ENCODE measurements around the gene FPR3. TPM values are rescaled to one million over a fixed set of nuclear protein-coding genes. Genes with fewer than 3 reads are reported as not detected.

The FPR3 gene
- total and polyA plus RNA-seq, 9 of the 15 experiments (the other 6 are each of a cell fraction or from before 2014, with no cell fraction given): 0.08 to 0.51 (median 0.22) TPM; not detected in 1

DNA sequence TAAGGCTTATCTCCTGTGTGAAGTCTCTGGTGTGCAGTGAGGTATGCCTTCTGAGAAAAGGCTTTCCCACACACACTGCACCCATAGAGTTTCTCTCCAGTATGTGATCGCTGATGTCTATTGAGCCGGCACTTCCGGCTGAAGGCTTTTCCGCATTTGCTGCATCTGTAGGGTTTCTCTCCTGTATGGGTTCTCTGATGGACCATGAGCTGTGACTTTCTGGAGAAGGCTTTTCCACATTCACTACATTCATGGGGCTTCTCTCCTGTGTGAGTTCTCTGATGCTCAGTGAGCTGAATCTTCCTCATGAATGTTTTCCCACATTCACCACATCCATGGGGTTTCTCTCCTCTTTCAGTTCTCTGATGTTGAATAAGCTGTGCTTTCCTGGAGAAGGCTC lies 78.1 kb downstream of the FPR3 start:
- no peaks in the 10 kb centered on the region for H3K9me1 ChIP-seq (ENCODE audit: control insufficient read depth, insufficient read depth, low read length)
- TF ChIP-seq MED1 (CRISPR knock-in tag; IDR thresholded peaks at IDR 0.05; ENCODE audit: borderline replicate concordance) (no peak), SMARCC2 (IDR thresholded peaks at IDR 0.05; ENCODE audit: low read depth) (no peak), SMARCE1 (IDR thresholded peaks at IDR 0.05) (no peak), ZNF75A (CRISPR knock-in tag; IDR thresholded peaks at IDR 0.05) (peak; percentile 82; the same call in 1 of the 2 replicates), IFI16 (CRISPR knock-in tag; IDR thresholded peaks at IDR 0.05) (no peak), ZBTB11 (CRISPR knock-in tag; IDR thresholded peaks at IDR 0.05) (no peak), MAFG (tag; conservative IDR thresholded peaks at IDR 0.05) (no peak), STAT5A (IDR thresholded peaks at IDR 0.05; ENCODE audit: borderline replicate concordance, low read length) (no peak), ZNF274 (IDR thresholded peaks at IDR 0.05; ENCODE audit: borderline replicate concordance, low read depth, low read length) (peak; percentile 90), HDGF (IDR thresholded peaks at IDR 0.05) (no peak), ZNF408 (CRISPR knock-in tag; IDR thresholded peaks at IDR 0.05; ENCODE audit: low read depth) (no peak)
- TF ChIP-seq, protein P1, sequence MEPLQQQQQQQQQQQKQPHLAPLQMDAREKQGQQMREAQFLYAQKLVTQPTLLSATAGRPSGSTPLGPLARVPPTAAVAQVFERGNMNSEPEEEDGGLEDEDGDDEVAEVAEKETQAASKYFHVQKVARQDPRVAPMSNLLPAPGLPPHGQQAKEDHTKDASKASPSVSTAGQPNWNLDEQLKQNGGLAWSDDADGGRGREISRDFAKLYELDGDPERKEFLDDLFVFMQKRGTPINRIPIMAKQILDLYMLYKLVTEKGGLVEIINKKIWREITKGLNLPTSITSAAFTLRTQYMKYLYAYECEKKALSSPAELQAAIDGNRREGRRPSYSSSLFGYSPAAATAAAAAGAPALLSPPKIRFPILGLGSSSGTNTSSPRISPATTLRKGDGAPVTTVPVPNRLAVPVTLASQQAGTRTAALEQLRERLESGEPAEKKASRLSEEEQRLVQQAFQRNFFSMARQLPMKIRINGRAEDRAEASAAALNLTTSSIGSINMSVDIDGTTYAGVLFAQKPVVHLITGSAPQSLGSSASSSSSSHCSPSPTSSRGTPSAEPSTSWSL (CRISPR knock-in tag; IDR thresholded peaks at IDR 0.05; ENCODE audit: borderline replicate concordance): no peak
- TF ChIP-seq, protein P2, sequence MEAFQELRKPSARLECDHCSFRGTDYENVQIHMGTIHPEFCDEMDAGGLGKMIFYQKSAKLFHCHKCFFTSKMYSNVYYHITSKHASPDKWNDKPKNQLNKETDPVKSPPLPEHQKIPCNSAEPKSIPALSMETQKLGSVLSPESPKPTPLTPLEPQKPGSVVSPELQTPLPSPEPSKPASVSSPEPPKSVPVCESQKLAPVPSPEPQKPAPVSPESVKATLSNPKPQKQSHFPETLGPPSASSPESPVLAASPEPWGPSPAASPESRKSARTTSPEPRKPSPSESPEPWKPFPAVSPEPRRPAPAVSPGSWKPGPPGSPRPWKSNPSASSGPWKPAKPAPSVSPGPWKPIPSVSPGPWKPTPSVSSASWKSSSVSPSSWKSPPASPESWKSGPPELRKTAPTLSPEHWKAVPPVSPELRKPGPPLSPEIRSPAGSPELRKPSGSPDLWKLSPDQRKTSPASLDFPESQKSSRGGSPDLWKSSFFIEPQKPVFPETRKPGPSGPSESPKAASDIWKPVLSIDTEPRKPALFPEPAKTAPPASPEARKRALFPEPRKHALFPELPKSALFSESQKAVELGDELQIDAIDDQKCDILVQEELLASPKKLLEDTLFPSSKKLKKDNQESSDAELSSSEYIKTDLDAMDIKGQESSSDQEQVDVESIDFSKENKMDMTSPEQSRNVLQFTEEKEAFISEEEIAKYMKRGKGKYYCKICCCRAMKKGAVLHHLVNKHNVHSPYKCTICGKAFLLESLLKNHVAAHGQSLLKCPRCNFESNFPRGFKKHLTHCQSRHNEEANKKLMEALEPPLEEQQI (IDR thresholded peaks at IDR 0.05): no peak
- DNase-seq (ENCODE audit: extremely low read depth in 1 of 4, low spot score in 3 of 4) (no peak), FAIRE-seq (no peak), ATAC-seq (no peak)
- H3K9ac ChIP-seq (ENCODE audit: insufficient read depth in 1 of 2, low read depth in 2 of 2, low read length in 2 of 2): no peak overlapping the region
- H4K20me1 ChIP-seq (replicated peaks; ENCODE audit: control insufficient read depth, insufficient read depth, low read length): no peaks in the 10 kb centered on the region
- in situ Hi-C loops (cut with MboI) (no loop called here), intact Hi-C loops (cut with micrococcal nuclease) (no loop called here)
- peaks cover 36% of the 10 kb centered on the region for H3K9me3 ChIP-seq (replicated peaks; ENCODE audit: control insufficient read depth, insufficient read depth, low read depth, low read length)
- H3K4me1 ChIP-seq (replicated peaks in 1 of 2; ENCODE audit: control insufficient read depth in 2 of 2, insufficient read depth in 2 of 2, low read length in 2 of 2): no peaks in the 10 kb centered on the region
- no peak overlapping the region for H2AFZ ChIP-seq (ENCODE audit: low read depth, low read length)
- H3K79me2 ChIP-seq (ENCODE audit: control insufficient read depth, insufficient read depth, low read length): no peaks in the 10 kb centered on the region
- no peak overlapping the region for H3K4me2 ChIP-seq (ENCODE audit: insufficient read depth, low read length)
- ChIA-PET POLR2A (no interaction called here), CTCF (ENCODE audit: low intra/inter-chr PET ratio) (no interaction called here)
- WGBS (ENCODE audit: insufficient coverage, low coverage, missing lambda C conversion rate): 97% methylated on average over 4 of the region's 4 CpGs
- no TSS peak for BruUV-seq (replicated peaks)
- peaks cover 49% of the 10 kb centered on the region; the same call in 2 of the 3 replicates for H3K36me3 ChIP-seq (ENCODE audit: control insufficient read depth, insufficient read depth, low read length)
- no peaks in the 10 kb centered on the region for H3K27me3 ChIP-seq (ENCODE audit: control insufficient read depth in 2 of 2, insufficient read depth in 2 of 2, low read length in 2 of 2)
- H3K4me3 ChIP-seq: no peak overlapping the region
- H3K27ac ChIP-seq (ENCODE audit: extremely low read depth, low read depth, low read length): no peak overlapping the region
